HG03558 (cell line): Measurements from ENCODE around the gene CDKL5.
"Not testable (repeated sequence)": the region's sequence is repeated elsewhere in the genome, so short reads cannot be mapped to it uniquely, and the experiment has no call there.

ENCODE experiments used
- ATAC-seq: cut with Tn5 transposase; IDR thresholded peaks from one replicate; pipeline ENCODE4 v1.9.1; 2021; ENCODE audit warnings: moderate number of reproducible peaks; ENCODE audit not compliant: unreplicated experiment; ENCODE audit errors: extremely low read depth

CDKL5 gene

DNA sequence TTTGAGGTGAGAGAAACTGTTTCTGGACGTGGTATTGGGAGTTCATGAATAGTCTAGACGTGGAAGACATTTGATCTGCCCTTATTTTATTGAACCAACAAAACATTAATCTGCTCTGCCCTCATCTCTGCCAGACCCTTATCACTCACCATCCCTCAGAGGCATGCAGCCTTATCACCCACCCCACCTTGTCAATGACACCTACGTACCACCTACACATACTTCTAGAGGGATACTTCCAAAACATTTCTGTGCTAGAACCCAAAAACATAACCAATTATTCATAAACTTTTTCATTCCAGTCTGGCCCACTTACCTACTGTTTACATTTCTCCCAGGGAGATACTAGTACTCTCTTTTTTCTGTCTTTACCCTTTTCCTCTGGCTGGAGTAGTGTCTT lies 141.3 kb downstream of the CDKL5 start:
- ATAC-seq: no peak

DNA sequence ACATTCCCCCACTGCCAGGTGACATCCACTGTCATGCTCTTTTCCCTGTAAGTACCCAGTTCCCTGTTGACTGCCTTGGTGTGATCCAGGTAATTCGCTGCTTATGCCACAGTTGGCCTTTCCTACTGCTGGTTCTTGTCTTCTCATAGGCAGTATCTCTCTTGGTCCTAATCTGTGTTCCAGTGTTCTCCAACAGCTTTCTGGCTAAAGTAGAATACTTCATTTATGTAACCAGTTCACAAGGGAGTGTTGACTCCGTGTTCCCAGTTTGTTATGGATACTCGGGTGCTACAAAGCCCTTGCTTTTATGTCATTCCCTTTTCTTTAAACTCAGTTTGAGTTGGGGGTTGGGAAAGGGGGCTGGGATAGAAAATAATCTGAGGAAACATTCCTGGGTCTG lies 148.1 kb downstream of the CDKL5 start:
- ATAC-seq: no peak

GRCh38 chrX:18574591-18574990 lies 149.2 kb downstream of the CDKL5 start:
- no peak for ATAC-seq

GRCh38 chrX:18575744-18576143 lies 150.3 kb downstream of the CDKL5 start:
- no peak for ATAC-seq

DNA sequence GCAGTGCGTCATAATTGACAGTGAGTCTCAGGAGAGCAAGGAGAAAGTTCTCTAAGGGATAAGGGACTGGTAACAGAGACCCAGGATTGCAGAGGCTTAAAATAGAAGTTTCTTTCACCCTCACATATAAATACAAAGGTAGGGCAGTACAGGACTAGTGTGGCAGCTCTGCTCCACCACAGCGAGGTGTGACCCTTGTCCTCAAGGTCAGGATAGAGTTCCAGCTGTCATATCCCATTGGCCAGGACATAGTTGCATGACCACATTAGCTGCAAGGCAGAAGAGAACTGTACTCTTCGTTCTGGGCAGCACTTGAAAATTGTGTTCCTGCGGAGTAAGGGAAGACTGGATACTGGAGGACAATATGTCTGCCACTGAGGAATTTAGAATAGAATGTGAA lies 152.0 kb downstream of the CDKL5 start:
- ATAC-seq: no peak

DNA sequence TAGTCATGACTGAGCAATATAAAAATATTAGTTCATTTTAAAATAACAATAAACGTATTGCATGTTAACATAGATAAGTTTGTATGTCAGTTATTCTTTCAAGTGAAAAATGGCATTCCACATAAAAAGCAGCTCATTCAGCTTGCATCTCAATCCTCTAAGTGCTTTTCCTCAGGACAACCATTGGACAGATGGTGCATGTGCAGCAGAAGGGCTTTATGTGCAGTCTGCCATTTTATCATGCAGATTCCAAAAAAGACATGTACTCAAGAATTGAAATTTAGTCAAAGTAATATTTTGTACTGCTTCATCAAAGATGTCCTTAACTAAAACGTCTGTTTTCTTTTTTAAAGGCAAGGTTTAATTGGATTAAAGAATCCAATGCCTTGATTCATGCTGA lies 153.1 kb downstream of the CDKL5 start:
- no peak for ATAC-seq

- no peak for ATAC-seq
Measured at GRCh38 chrX:18579495-18579894, 154.1 kb downstream of the CDKL5 start.

DNA sequence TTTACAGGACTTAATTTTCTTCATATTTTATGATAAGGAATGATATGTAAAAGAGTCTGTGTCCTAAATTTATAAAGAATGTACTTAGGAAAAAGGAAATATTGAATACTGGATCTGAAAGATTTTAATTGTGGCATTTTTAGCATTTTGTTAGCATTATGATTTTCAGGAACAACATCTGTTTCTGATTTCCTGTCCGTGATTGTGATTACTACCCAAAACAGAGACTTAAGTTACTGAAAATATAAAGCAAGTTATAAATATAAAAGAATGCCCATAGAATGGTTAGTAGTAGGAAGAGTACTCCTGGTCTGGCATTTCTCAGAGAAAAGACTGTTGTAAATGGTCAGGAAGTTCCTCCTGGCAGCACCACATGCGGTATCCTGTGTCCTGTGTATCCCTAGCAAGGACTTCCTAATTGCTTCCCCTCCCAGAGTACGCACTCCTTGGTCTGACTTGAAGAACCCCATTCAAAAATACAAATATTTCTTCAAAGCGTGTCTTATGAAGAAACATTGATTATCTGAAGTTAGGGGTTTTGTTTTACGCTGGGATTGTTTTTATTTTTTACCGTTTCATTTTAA lies 157.6 kb downstream of the CDKL5 start:
- no peak for ATAC-seq

DNA sequence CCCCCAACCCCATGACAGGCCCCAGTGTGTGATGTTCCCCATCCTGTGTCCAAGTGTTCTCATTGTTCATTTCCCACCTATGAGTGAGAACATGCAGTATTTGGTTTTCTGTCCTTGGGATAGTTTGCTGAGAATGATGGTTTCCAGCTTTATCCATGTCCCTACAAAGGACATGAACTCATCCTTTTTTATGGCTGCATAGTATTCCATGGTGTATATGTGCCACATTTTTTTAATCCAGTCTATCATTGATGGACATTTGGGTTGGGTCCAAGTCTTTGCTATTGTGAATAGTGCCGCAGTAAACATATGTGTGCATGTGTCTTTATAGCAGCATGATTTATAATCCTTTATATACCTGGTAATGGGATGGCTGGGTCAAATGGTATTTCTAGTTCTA lies 163.9 kb downstream of the CDKL5 start:
- ATAC-seq: not testable (repeated sequence)

DNA sequence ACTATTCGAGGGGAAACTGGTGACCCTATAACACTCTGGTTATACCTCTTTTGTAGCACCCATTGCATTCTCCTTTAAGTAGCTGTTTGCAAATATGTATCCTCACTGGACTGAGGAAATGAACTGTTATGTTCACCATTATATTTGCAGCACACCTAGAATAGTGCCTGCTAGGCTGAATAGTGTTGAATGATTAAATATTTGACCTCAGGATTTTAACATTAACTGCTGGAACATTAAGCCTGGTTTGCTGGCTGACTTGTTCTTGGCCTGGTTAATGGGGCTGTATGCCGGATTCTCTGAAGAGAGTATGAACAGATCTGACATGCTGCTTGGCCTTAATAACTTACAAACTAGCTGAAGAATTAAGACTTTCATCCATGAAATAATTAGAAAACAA lies 166.4 kb downstream of the CDKL5 start:
- ATAC-seq: no peak

- ATAC-seq: no peak
Measured at GRCh38 chrX:18594079-18594478, 168.7 kb downstream of the CDKL5 start.

DNA sequence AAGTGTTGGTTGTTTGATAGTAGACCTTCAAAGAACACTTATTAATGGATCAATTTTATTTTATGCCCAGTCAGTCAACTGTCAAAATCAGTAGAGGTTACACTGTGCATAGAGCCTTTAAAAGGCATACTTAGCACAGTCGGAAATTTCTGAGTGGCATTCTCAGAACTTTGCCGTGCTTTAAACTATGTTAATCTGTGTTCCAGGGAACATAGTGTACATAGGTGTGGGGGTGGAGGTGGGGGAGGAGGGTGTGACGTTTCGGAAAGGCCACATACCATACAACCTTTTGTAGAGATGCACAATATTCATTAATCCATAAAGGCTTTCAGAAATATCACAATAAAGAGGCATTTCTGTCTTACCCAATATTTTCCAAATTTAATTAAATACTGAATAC lies 170.7 kb downstream of the CDKL5 start:
- no peak for ATAC-seq

DNA sequence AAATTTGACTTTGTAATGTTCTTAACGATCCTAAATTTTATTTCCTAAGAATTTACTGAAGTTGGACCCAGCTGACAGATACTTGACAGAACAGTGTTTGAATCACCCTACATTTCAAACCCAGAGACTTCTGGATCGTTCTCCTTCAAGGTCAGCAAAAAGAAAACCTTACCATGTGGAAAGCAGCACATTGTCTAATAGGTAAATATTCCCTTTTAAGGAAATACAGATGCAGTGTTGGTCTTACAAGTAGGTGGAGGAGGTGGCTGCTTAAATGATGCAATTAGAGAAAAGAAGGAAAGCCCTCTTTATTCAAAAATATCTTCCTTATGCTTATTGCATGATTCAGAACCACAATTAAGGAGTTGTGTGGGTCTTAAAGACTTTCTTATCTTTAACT lies 173.0 kb downstream of the CDKL5 start:
- ATAC-seq: no peak

DNA sequence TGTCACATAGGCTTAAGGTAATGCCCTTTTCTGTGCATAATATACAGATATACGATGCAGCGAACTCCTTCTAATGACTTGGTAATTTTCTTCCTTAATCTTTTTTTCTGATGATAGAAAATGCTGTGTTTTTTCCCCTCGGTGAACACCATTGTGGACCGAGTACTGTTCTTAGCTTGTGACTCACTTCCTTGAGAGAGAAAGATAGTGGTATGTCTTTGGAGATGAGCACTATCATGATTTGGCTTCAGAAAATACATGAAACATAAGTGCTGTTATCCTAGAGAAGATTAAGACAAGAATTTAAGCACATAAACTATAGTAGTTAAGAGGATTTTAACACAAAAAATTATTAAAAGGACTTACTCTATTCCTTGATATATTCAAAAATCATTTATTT lies 182.6 kb downstream of the CDKL5 start:
- ATAC-seq: no peak

GRCh38 chrX:18613930-18614639 lies 188.7 kb downstream of the CDKL5 start:
- no peak for ATAC-seq

DNA sequence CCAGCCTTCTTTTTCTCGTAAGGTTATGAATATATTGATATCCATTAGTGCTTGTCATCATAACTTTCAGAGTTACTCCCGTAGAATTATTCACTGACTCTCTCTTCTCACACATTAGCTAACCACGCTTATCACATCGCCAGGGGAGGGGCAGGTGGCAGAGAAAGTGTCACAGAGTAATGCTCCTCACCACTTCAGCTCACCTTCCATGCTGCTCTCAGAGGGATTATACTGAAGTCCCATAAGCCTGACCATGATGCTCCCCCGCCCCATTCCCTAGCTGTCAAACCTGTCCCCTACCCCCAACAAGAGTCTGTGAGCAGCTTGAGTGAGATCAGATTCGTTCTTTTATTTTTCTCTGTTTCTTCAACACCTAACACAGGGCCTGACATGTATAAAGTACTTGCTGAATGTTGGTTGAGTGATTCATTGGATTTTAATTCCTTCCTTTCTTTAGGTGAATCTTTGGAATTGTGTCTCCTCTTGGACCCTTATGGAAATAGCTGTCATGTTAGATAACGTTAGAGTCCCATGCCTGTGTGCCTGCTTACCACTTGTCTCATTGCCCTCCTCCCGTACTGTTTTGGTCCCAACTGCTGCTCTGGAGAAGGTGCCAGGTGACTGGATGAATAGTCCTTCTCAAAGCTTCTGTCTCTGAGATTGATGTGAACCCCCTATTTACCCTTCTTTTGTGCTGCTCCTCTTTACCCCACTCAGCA lies 191.4 kb downstream of the CDKL5 start:
- ATAC-seq: no peak

- no peak for ATAC-seq
Measured at GRCh38 chrX:18617407-18617750, 192.0 kb downstream of the CDKL5 start.

DNA sequence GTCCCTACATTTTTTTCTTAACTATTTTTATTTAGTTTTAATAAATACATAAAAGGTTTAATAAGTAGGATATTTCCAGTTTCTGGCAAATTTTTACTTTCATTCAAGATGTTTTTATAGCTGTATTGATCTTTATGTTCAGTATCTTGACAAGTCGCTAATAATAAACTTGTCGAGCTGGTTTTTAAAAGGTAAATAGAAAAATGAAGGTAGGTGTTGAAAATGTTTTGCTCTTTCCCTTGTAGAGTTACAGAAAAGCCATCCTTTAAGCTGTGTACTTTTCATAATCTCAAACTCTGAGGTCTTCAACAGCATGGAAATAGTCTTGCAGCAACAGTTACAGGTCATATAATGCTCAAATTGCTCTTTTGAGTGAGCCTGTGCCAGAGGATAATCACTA lies 193.9 kb downstream of the CDKL5 start:
- ATAC-seq: no peak

GRCh38 chrX:18620349-18620748 lies 194.9 kb downstream of the CDKL5 start:
- no peak for ATAC-seq

DNA sequence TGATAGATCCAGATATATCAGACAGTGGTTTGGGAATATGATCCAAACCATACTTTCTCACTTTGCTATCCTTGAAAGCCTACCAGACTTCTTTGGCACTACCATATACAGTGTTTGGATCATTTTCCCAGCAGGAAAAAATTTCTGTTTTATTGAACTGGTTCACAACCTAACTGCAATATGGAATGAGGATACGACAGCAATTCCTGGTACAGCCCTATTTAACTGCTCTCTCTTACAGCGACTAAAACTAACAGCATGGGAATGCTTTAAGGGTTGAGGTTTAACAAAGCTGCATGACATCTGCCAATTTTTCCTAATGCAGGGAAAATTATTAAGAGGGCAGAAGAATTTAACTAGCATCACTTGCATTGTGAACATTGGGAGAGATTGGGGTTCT lies 199.2 kb downstream of the CDKL5 start:
- ATAC-seq: no peak

- no peak for ATAC-seq
Measured at GRCh38 chrX:18630934-18631333, 205.5 kb downstream of the CDKL5 start.

DNA sequence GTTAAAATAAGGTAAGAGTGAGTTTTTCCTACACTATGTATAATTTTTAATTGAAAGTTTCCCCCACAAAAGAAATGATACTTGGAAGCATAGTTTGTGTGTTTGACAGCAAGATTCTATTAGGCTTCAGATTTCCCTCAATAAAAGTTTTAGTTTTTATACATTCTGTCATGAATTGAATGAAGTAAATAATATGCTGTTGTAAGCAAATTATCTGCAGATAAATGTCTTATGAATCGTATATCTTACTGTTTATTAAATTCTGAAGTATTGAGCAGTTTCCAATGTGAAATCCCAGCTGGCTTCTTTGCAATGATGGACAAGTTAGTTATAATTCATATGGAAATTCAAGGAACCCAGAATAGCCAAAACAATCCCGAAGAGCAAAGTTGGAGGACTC lies 213.0 kb downstream of the CDKL5 start:
- no peak for ATAC-seq
